22Rv1 (cell line): ENCODE data around the gene PDZRN3.

Source experiments
- CTCF ChIP-seq: fragments of 450-650 bp; IDR thresholded peaks from 2 replicates; pipeline ENCODE4 v1.5.1; 2017; ENCODE audit warnings: mild to moderate bottlenecking
- ZFX ChIP-seq: fragments of 450-650 bp; IDR thresholded peaks from 2 replicates; pipeline ENCODE4 v1.6.1; 2017; ENCODE audit warnings: antibody characterized with exemption, borderline replicate concordance

GRCh38 chr3:73332558-73332957, 292.2 kb downstream of the PDZRN3 start:
- TF ChIP-seq ZFX = no peak
- no peak for TF ChIP-seq CTCF
